Stomach (tissue), 4 donors: ENCODE measurements around the gene GPR37.

Source experiments
- EP300 ChIP-seq: sonication (generic); formaldehyde crosslinking; IDR thresholded peaks from one replicate; pipeline ENCODE4 v1.6.1; 2017; ENCODE audit warnings: antibody characterized with exemption
- POLR2A ChIP-seq, 4 donors: fragments of 450-650 bp; IDR thresholded peaks; one replicate each; pipeline ENCODE4 v1.6.1; 2016; ENCODE audit warnings: antibody characterized with exemption in 4 of 4, control low read depth in 2 of 4, mild to moderate bottlenecking in 1 of 4, moderate library complexity in 1 of 4
- POLR2AphosphoS5 ChIP-seq, 3 donors: sonication (generic); formaldehyde crosslinking; IDR thresholded peaks; one replicate each; pipeline ENCODE4 v1.6.1; 2016; ENCODE audit warnings: antibody characterized with exemption in 3 of 3
- TF ChIP-seq, protein P1 (sequence below), 7 experiments: fragments of 450-650 bp in 4 of 7; fragments of 200-600 bp in 3 of 7; sonication (generic) in 3 of 7; IDR thresholded peaks; one replicate each; pipeline ENCODE4 v1.5.1; 2016 to 2019; ENCODE audit warnings: antibody characterized with exemption in 7 of 7, control low read depth in 2 of 7, mild to moderate bottlenecking in 1 of 7

DNA sequence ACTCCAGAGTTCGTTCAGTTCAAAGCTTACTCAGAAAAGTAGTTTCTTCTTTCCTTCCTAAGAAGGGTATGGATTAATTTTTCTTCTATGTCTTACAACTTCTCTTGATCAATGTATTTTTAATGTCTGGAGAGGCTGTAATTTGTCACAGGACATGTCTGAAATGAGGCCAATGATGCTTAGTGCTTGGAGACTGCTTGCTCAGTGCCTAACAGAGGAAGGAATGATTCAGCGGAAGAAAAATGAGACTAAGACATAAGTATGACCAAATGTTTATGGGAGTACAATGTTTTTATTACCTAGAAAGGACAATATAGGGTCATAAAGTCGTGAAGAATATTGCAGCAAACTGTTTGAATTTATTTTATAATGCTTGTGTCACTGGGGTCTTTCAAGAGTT lies 43.3 kb downstream of the GPR37 start:
- TF ChIP-seq, protein P1, sequence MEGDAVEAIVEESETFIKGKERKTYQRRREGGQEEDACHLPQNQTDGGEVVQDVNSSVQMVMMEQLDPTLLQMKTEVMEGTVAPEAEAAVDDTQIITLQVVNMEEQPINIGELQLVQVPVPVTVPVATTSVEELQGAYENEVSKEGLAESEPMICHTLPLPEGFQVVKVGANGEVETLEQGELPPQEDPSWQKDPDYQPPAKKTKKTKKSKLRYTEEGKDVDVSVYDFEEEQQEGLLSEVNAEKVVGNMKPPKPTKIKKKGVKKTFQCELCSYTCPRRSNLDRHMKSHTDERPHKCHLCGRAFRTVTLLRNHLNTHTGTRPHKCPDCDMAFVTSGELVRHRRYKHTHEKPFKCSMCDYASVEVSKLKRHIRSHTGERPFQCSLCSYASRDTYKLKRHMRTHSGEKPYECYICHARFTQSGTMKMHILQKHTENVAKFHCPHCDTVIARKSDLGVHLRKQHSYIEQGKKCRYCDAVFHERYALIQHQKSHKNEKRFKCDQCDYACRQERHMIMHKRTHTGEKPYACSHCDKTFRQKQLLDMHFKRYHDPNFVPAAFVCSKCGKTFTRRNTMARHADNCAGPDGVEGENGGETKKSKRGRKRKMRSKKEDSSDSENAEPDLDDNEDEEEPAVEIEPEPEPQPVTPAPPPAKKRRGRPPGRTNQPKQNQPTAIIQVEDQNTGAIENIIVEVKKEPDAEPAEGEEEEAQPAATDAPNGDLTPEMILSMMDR (IDR thresholded peaks at IDR 0.05) = no peak
- TF ChIP-seq POLR2AphosphoS5 (IDR thresholded peaks at IDR 0.05) = no peak
- TF ChIP-seq POLR2A (IDR thresholded peaks at IDR 0.05) = no peak
- TF ChIP-seq EP300 = no peak
